Keratinocyte (primary cell): ENCODE measurements around the gene TIAM1. TPM values are rescaled to one million over a fixed set of nuclear protein-coding genes. Genes with fewer than 3 reads are reported as not detected.

Experiments
- DNase-seq: peaks from one replicate; pipeline ENCODE4 v3.0.0-alpha.2; 2011; ENCODE audit warnings: low read depth, missing footprints, low spot score
- FAIRE-seq: peaks from 2 replicates; lab custom pipeline; 2011; peaks lifted over from hg19 to GRCh38; lab: Jason Lieb, UNC
- H2AFZ ChIP-seq: 2 replicates; pipeline ENCODE4 v1.6.0; 2012; ENCODE audit warnings: low read length, control low read depth, inconsistent platforms; ENCODE audit not compliant: control insufficient read depth
- H3K27ac ChIP-seq: 2 replicates; pipeline ENCODE4 v1.5.1; 2011; ENCODE audit warnings: low read length; ENCODE audit not compliant: control insufficient read depth, insufficient read depth
- H3K27me3 ChIP-seq: 3 replicates; pipeline ENCODE4 v1.6.0; 2011; ENCODE audit warnings: low read length; ENCODE audit not compliant: control insufficient read depth, insufficient read depth; ENCODE audit errors: extremely low read depth
- H3K36me3 ChIP-seq, 2 experiments: 2 replicates in 1 of 2; 3 replicates in 1 of 2; pipeline ENCODE4 v1.5.1; 2011; ENCODE audit warnings: low read length in 2 of 2, mild to moderate bottlenecking in 1 of 2; ENCODE audit not compliant: control insufficient read depth in 2 of 2, insufficient read depth in 2 of 2; ENCODE audit errors: extremely low read depth in 1 of 2
- H3K4me1 ChIP-seq: 3 replicates; pipeline ENCODE4 v1.5.1; 2011; ENCODE audit warnings: low read length; ENCODE audit not compliant: control insufficient read depth, insufficient read depth; ENCODE audit errors: extremely low read depth
- H3K4me2 ChIP-seq: 3 replicates; pipeline ENCODE4 v1.6.0; 2011; ENCODE audit warnings: low read depth, low read length; ENCODE audit not compliant: control insufficient read depth, insufficient read depth; ENCODE audit errors: extremely low read depth
- H3K4me3 ChIP-seq, 3 experiments: fragments of 200-600 bp in 1 of 3; sonication (generic) in 1 of 3; 2 replicates in 2 of 3; 3 replicates in 1 of 3; pipeline ENCODE4 v1.5.1; 2011 to 2016; ENCODE audit warnings: low read length in 3 of 3, mild to moderate bottlenecking in 3 of 3, control low read depth in 2 of 3, inconsistent platforms in 1 of 3, low read depth in 1 of 3, mixed read lengths in 1 of 3, mixed run types in 1 of 3, moderate library complexity in 1 of 3; ENCODE audit not compliant: control insufficient read depth in 2 of 3, insufficient read depth in 2 of 3; ENCODE audit errors: extremely low read depth in 1 of 3
- H3K79me2 ChIP-seq: 2 replicates; pipeline ENCODE4 v1.6.0; 2012; ENCODE audit warnings: low read length; ENCODE audit not compliant: control insufficient read depth, insufficient read depth
- H3K9ac ChIP-seq: 3 replicates; pipeline ENCODE4 v1.6.0; 2011; ENCODE audit warnings: low read length; ENCODE audit not compliant: control insufficient read depth, insufficient read depth; ENCODE audit errors: extremely low read depth
- H3K9me1 ChIP-seq: 3 replicates; pipeline ENCODE4 v1.6.0; 2011; ENCODE audit warnings: low read length; ENCODE audit not compliant: control insufficient read depth, insufficient read depth; ENCODE audit errors: extremely low read depth
- H3K9me3 ChIP-seq: 2 replicates; pipeline ENCODE4 v1.5.1; 2012; ENCODE audit warnings: low read depth, low read length; ENCODE audit not compliant: control insufficient read depth
- H4K20me1 ChIP-seq: 3 replicates; pipeline ENCODE4 v1.6.0; 2011; ENCODE audit warnings: low read length; ENCODE audit not compliant: control insufficient read depth, insufficient read depth; ENCODE audit errors: extremely low read depth
- CTCF ChIP-seq, 3 experiments: IDR thresholded peaks in 1 of 3; conservative IDR thresholded peaks in 1 of 3; optimal IDR thresholded peaks in 1 of 3; 2 replicates in 2 of 3; 3 replicates in 1 of 3; pipeline versions ENCODE3 to v1.5.1; 2011; ENCODE audit warnings: low read length in 3 of 3, mild to moderate bottlenecking in 3 of 3, moderate library complexity in 2 of 3, control low read depth in 1 of 3, inconsistent platforms in 1 of 3; ENCODE audit not compliant: insufficient read depth in 2 of 3; ENCODE audit errors: extremely low read depth in 1 of 3
- EZH2 ChIP-seq: IDR thresholded peaks from one replicate; pipeline ENCODE4 v1.6.1; 2012; ENCODE audit warnings: inconsistent platforms, mild to moderate bottlenecking, low read length, moderate library complexity
- dilution Hi-C: fragments of 300-500 bp; cut with MboI; formaldehyde crosslinking; loops from one replicate; pipeline ENCODE4 v1.7.0; 2020; ENCODE audit warnings: low sequenced_read_pairs; ENCODE audit not compliant: extremely low pct_ligation_motif_present
- polyA plus RNA-seq, 5 experiments: library from polyadenylated mRNA; depleted of rRNA in 3 of 5; stranded (reverse) in 3 of 5; stranded (forward) in 1 of 5; unstranded in 1 of 5; fragments of >200 nt; gene quantifications; 1 replicate in 1 of 5; 2 replicates in 3 of 5; 3 replicates in 1 of 5; pipeline versions ENCODE4 v1.2.1 to v1.2.3, GENCODE V29; 2011 to 2012; ENCODE audit warnings: missing spikeins in 2 of 5, low read depth in 1 of 5, low replicate concordance in 1 of 5

Gene TIAM1
- polyA plus RNA-seq, 1 donor (not counting 4 experiments of a cell fraction or from before 2014, with no cell fraction given), result 8.3 TPM

- dilution Hi-C loops, result no loop called here
- no peaks in the 10 kb centered on the region for H4K20me1 ChIP-seq
Observed at GRCh38 chr21:31251686-31252085, 92.4 kb downstream of the TIAM1 start.

GRCh38 chr21:31248598-31248997 is 95.5 kb downstream of the TIAM1 start:
- Histone ChIP-seq H3K27ac (no peak overlapping the region), H3K4me3 (peak overlapping the region in 1 of 3 experiments; percentile 15), H2AFZ (no peak overlapping the region), H3K4me1 (peaks cover 12% of the 10 kb centered on the region), H3K79me2 (no peaks in the 10 kb centered on the region), H3K9me1 (no peaks in the 10 kb centered on the region), H4K20me1 (no peaks in the 10 kb centered on the region), H3K9me3 (peaks cover 2% of the 10 kb centered on the region), H3K9ac (no peak overlapping the region), H3K36me3 (peaks cover 0 to 4% of the 10 kb centered on the region in 2 experiments), H3K27me3 (no peaks in the 10 kb centered on the region), H3K4me2 (peak overlapping the region; percentile 42)
- dilution Hi-C loops, result no loop called here
- TF ChIP-seq EZH2 (no peak), CTCF (optimal IDR thresholded peaks at IDR 0.05 in 1 of 3, IDR thresholded peaks at IDR 0.05 in 1 of 3, conservative IDR thresholded peaks at IDR 0.05 in 1 of 3; ENCODE audit: extremely low read depth in 1 of 3, insufficient read depth in 2 of 3, low read length in 3 of 3) (no peak)
- FAIRE-seq (peak; percentile 92), DNase-seq (peak; percentile 42)

More at GRCh38 chr21:31251686-31252085, 92.4 kb downstream of the TIAM1 start:
- no peak for DNase-seq
- peaks cover 15% of the 10 kb centered on the region for H3K4me1 ChIP-seq
- TF ChIP-seq EZH2, result no peak
- no peak for TF ChIP-seq CTCF (optimal IDR thresholded peaks at IDR 0.05 in 1 of 3, IDR thresholded peaks at IDR 0.05 in 1 of 3, conservative IDR thresholded peaks at IDR 0.05 in 1 of 3; ENCODE audit: extremely low read depth in 1 of 3, insufficient read depth in 2 of 3, low read length in 3 of 3)
- no peak overlapping the region for H3K9ac ChIP-seq
- H3K4me3 ChIP-seq, result no peak overlapping the region
- H3K9me3 ChIP-seq, result no peaks in the 10 kb centered on the region
- no peak for FAIRE-seq
- no peaks in the 10 kb centered on the region for H3K36me3 ChIP-seq
- no peak overlapping the region for H3K4me2 ChIP-seq
- no peak overlapping the region for H2AFZ ChIP-seq
- no peaks in the 10 kb centered on the region for H3K27me3 ChIP-seq
- H3K27ac ChIP-seq, result no peak overlapping the region
- no peaks in the 10 kb centered on the region for H3K9me1 ChIP-seq
- no peaks in the 10 kb centered on the region for H3K79me2 ChIP-seq
